Stimulated activated CD4-positive, alpha-beta T cell treated with anti-CD3 and anti-CD28 coated beads, Interleukin-12 subunit alpha, Interleukin-12 subunit beta, amount 100 ng/mL, for 48 hours (primary cell): ENCODE data around the gene NIPBL.
"Not testable (repeated sequence)": the region's sequence is repeated elsewhere in the genome, so short reads cannot be mapped to it uniquely, and the experiment has no call there.

ENCODE experiments used
- DNase-seq, 3 donors: peaks; one replicate each; pipeline ENCODE4 v3.0.0-alpha.2; 2020; ENCODE audit warnings: low read depth in 2 of 3, low spot score in 1 of 3

NIPBL gene

GRCh38 chr5:36901856-36902255, 25.3 kb downstream of the NIPBL start:
- DNase-seq: no peak

GRCh38 chr5:36902353-36902752, 25.8 kb downstream of the NIPBL start:
- DNase-seq: no peak

GRCh38 chr5:36904677-36905076, 28.1 kb downstream of the NIPBL start:
- DNase-seq: no peak

- DNase-seq: no peak
Measured at GRCh38 chr5:36908544-36909260, 32.1 kb downstream of the NIPBL start.

GRCh38 chr5:36915653-36916052, 39.1 kb downstream of the NIPBL start:
- DNase-seq: no peak

- not testable (repeated sequence) for DNase-seq
Measured at GRCh38 chr5:36916614-36917013, 40.0 kb downstream of the NIPBL start.

GRCh38 chr5:36917358-36917757, 40.8 kb downstream of the NIPBL start:
- not testable (repeated sequence) for DNase-seq

- DNase-seq: no peak
Measured at GRCh38 chr5:36919238-36919637, 42.7 kb downstream of the NIPBL start.

GRCh38 chr5:36919650-36920049, 43.1 kb downstream of the NIPBL start:
- no peak for DNase-seq

GRCh38 chr5:36928947-36929346, 52.4 kb downstream of the NIPBL start:
- DNase-seq: no peak

GRCh38 chr5:36929438-36929837, 52.9 kb downstream of the NIPBL start:
- no peak for DNase-seq

- no peak for DNase-seq
Measured at GRCh38 chr5:36932056-36932455, 55.5 kb downstream of the NIPBL start.

GRCh38 chr5:36932699-36933098, 56.1 kb downstream of the NIPBL start:
- DNase-seq: no peak

GRCh38 chr5:36934740-36935356, 58.3 kb downstream of the NIPBL start:
- no peak for DNase-seq

GRCh38 chr5:36935805-36936204, 59.2 kb downstream of the NIPBL start:
- DNase-seq: no peak

- no peak for DNase-seq
Measured at GRCh38 chr5:36936309-36936708, 59.7 kb downstream of the NIPBL start.

GRCh38 chr5:36938129-36938528, 61.6 kb downstream of the NIPBL start:
- no peak for DNase-seq

- DNase-seq: no peak
Measured at GRCh38 chr5:36939969-36940858, 63.6 kb downstream of the NIPBL start.

- no peak for DNase-seq
Measured at GRCh38 chr5:36943584-36943983, 67.0 kb downstream of the NIPBL start.

GRCh38 chr5:36944024-36944423, 67.5 kb downstream of the NIPBL start:
- DNase-seq: no peak

- DNase-seq: no peak
Measured at GRCh38 chr5:36944607-36945225, 68.1 kb downstream of the NIPBL start.
